IMR-90 (cell line): ENCODE measurements around the gene CPSF4L.

ENCODE experiments used
- CTCF ChIP-seq: conservative IDR thresholded peaks from 2 replicates; pipeline ENCODE4 v1.5.1; 2012; ENCODE audit warnings: mild to moderate bottlenecking, low read depth, low read length, improper control_type of control experiment
- FOS ChIP-seq: fragments of 150-350 bp; IDR thresholded peaks from 2 replicates; pipeline ENCODE4 v1.6.1; 2016; ENCODE audit warnings: low read depth, low read length
- POLR2A ChIP-seq: IDR thresholded peaks from 2 replicates; pipeline ENCODE4 v1.6.1; 2012; ENCODE audit warnings: mild to moderate bottlenecking, low read depth, low read length
- RAD21 ChIP-seq: IDR thresholded peaks from 2 replicates; pipeline ENCODE4 v1.6.1; 2012; ENCODE audit warnings: low read length, improper control_type of control experiment
- RCOR1 ChIP-seq: IDR thresholded peaks from 2 replicates; pipeline ENCODE4 v1.6.1; 2012; ENCODE audit warnings: mild to moderate bottlenecking, low read length, improper control_type of control experiment; ENCODE audit not compliant: insufficient replicate concordance
- RFX5 ChIP-seq: IDR thresholded peaks from 2 replicates; pipeline ENCODE4 v1.8.0; 2012; ENCODE audit warnings: low read depth, mild to moderate bottlenecking, low read length, moderate library complexity

- TF ChIP-seq CTCF (no peak), POLR2A (no peak), RCOR1 (no peak), FOS (no peak), RFX5 (no peak), RAD21 (no peak)
Measured at GRCh38 chr17:73205459-73205961, 56.2 kb downstream of the CPSF4L start.
